WTC11 (cell line): Measurements from ENCODE around the gene HECTD4. TPM values are rescaled to one million over a fixed set of nuclear protein-coding genes. Genes with fewer than 3 reads are reported as not detected.

Experiments used
- ATAC-seq: fragments of 200-7000 bp; cut with Tn5 transposase; 2 replicates; pipeline ENCODE4 v1.10.0; 2021; ENCODE audit warnings: mild to moderate bottlenecking, moderate library complexity
- CTCF ChIA-PET: fragments of 300-600 bp; sonication (Branson Sonifier 250); formaldehyde crosslinking; loops from one replicate; lab custom pipeline; 2021; ENCODE audit warnings: antibody characterized with exemption; lab: Charles Lee
- POLR2A ChIA-PET: fragments of 350-600 bp; sonication (Branson Sonifier 250); formaldehyde crosslinking; loops from one replicate; lab custom pipeline; 2021; ENCODE audit warnings: antibody characterized with exemption; lab: Charles Lee
- DNase-seq: peaks from one replicate; pipeline ENCODE4 v3.0.0; 2021; ENCODE audit warnings: low spot score
- H3K27ac Mint-ChIP-seq: 2 replicates; pipeline ENCODE4 v1.8.0; 2021; ENCODE audit warnings: mixed read lengths
- H3K27me3 Mint-ChIP-seq: 2 replicates; pipeline ENCODE4 v1.8.0; 2021; ENCODE audit warnings: low read depth, mild to moderate bottlenecking, moderate library complexity, mixed read lengths
- H3K36me3 Mint-ChIP-seq: 2 replicates; pipeline ENCODE4 v1.8.0; 2021; ENCODE audit warnings: mixed read lengths
- H3K4me1 Mint-ChIP-seq: 2 replicates; pipeline ENCODE4 v1.8.0; 2022; ENCODE audit warnings: mixed read lengths
- H3K4me3 Mint-ChIP-seq: 2 replicates; pipeline ENCODE4 v1.8.0; 2021; ENCODE audit warnings: mild to moderate bottlenecking, moderate library complexity, mixed read lengths
- H3K9me3 Mint-ChIP-seq: 2 replicates; pipeline ENCODE4 v1.8.0; 2021; ENCODE audit warnings: mixed read lengths
- ARID4B ChIP-seq: sonication (generic); formaldehyde crosslinking; IDR thresholded peaks from 2 replicates; pipeline ENCODE4 v1.8.0; 2023; ENCODE audit warnings: missing genetic modification reagents, mild to moderate bottlenecking, borderline replicate concordance
- ATF6 ChIP-seq: sonication (generic); formaldehyde crosslinking; IDR thresholded peaks from 2 replicates; pipeline ENCODE4 v1.8.1; 2023; ENCODE audit warnings: mild to moderate bottlenecking, missing genetic modification reagents
- CREM ChIP-seq: sonication (generic); formaldehyde crosslinking; IDR thresholded peaks from 2 replicates; pipeline ENCODE4 v1.8.1; 2022; ENCODE audit warnings: mild to moderate bottlenecking, missing genetic modification reagents, moderate library complexity
- ESRRA ChIP-seq: sonication (generic); formaldehyde crosslinking; IDR thresholded peaks from 2 replicates; pipeline ENCODE4 v1.8.1; 2022; ENCODE audit warnings: mild to moderate bottlenecking, missing genetic modification reagents, borderline replicate concordance
- ETV6 ChIP-seq: sonication (generic); formaldehyde crosslinking; IDR thresholded peaks from 2 replicates; pipeline ENCODE4 v1.8.1; 2022; ENCODE audit warnings: mild to moderate bottlenecking, missing genetic modification reagents
- JAZF1 ChIP-seq: fragments of 250-450 bp; sonication (Bioruptor Pico); IDR thresholded peaks from 2 replicates; pipeline ENCODE4 v1.9.0; 2021; ENCODE audit warnings: moderate library complexity, mild to moderate bottlenecking, inconsistent platforms
- KAT7 ChIP-seq: sonication (generic); formaldehyde crosslinking; IDR thresholded peaks from 2 replicates; pipeline ENCODE4 v1.8.1; 2023; ENCODE audit warnings: missing genetic modification reagents, mild to moderate bottlenecking, borderline replicate concordance
- NR1H2 ChIP-seq: sonication (generic); formaldehyde crosslinking; IDR thresholded peaks from 2 replicates; pipeline ENCODE4 v1.9.0; 2021; ENCODE audit warnings: mild to moderate bottlenecking, moderate library complexity, missing genetic modification reagents
- TP53 ChIP-seq: sonication (generic); formaldehyde crosslinking; IDR thresholded peaks from 2 replicates; pipeline ENCODE4 v1.8.1; 2023; ENCODE audit warnings: mild to moderate bottlenecking, missing genetic modification reagents
- ZBTB21 ChIP-seq: sonication (generic); formaldehyde crosslinking; IDR thresholded peaks from 2 replicates; pipeline ENCODE4 v1.8.1; 2023; ENCODE audit warnings: mild to moderate bottlenecking, missing genetic modification reagents, borderline replicate concordance
- ZNF219 ChIP-seq: sonication (generic); formaldehyde crosslinking; IDR thresholded peaks from 2 replicates; pipeline ENCODE4 v1.8.0; 2023; ENCODE audit warnings: missing genetic modification reagents, mild to moderate bottlenecking, borderline replicate concordance
- total RNA-seq: library from RNA; stranded (reverse); gene quantifications from 3 replicates; pipeline ENCODE4 v1.2.3, GENCODE V29; 2021
- TF ChIP-seq, protein P1 (sequence below): sonication (generic); formaldehyde crosslinking; IDR thresholded peaks from 2 replicates; pipeline ENCODE4 v1.8.0; 2022; ENCODE audit warnings: mild to moderate bottlenecking, missing genetic modification reagents
- TF ChIP-seq, protein P2 (sequence below): sonication (generic); formaldehyde crosslinking; IDR thresholded peaks from 2 replicates; pipeline ENCODE4 v1.8.0; 2022; ENCODE audit warnings: missing genetic modification reagents
- TF ChIP-seq, protein P3 (sequence below): sonication (generic); formaldehyde crosslinking; IDR thresholded peaks from 2 replicates; pipeline ENCODE4 v1.8.1; 2023; ENCODE audit warnings: mild to moderate bottlenecking, missing genetic modification reagents, moderate library complexity
- TF ChIP-seq, protein P4 (sequence below): fragments of 250-450 bp; sonication (Bioruptor Pico); IDR thresholded peaks from 2 replicates; pipeline ENCODE4 v1.9.0; 2021; ENCODE audit warnings: mild to moderate bottlenecking
- TF ChIP-seq, protein P5 (sequence below): sonication (generic); formaldehyde crosslinking; IDR thresholded peaks from 2 replicates; pipeline ENCODE4 v1.8.0; 2023; ENCODE audit warnings: mild to moderate bottlenecking, missing genetic modification reagents

HECTD4 gene
- total RNA-seq, 1 experiment from 2014 or later = 31.7 TPM

GRCh38 chr12:112179341-112179740 is 202.9 kb downstream of the HECTD4 start:
- H3K27ac Mint-ChIP-seq = no peak overlapping the region
- POLR2A ChIA-PET = no interaction called here
- CTCF ChIA-PET = interaction anchor here (0.5 to 1.0 kb wide), 2 partner anchors 19 to 119 kb away, joined by 3 to 5 read pairs; no protein-coding TSS in a partner anchor

More at GRCh38 chr12:112179341-112179740, 202.9 kb downstream of the HECTD4 start:
- ATAC-seq = no peak
- Mint-ChIP-seq H3K27me3 (no peaks in the 10 kb centered on the region), H3K36me3 (peaks cover 28% of the 10 kb centered on the region), H3K4me3 (no peak overlapping the region), H3K9me3 (no peaks in the 10 kb centered on the region), H3K4me1 (peaks cover 17% of the 10 kb centered on the region)
- TF ChIP-seq JAZF1 (CRISPR knock-in tag) = no peak
- no peak for TF ChIP-seq ZNF219 (CRISPR knock-in tag)
- TF ChIP-seq CREM = no peak
- no peak for TF ChIP-seq ESRRA (CRISPR knock-in tag)
- TF ChIP-seq, protein P1, sequence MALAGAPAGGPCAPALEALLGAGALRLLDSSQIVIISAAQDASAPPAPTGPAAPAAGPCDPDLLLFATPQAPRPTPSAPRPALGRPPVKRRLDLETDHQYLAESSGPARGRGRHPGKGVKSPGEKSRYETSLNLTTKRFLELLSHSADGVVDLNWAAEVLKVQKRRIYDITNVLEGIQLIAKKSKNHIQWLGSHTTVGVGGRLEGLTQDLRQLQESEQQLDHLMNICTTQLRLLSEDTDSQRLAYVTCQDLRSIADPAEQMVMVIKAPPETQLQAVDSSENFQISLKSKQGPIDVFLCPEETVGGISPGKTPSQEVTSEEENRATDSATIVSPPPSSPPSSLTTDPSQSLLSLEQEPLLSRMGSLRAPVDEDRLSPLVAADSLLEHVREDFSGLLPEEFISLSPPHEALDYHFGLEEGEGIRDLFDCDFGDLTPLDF (CRISPR knock-in tag) = no peak
- no peak for TF ChIP-seq KAT7 (CRISPR knock-in tag)
- TF ChIP-seq, protein P2, sequence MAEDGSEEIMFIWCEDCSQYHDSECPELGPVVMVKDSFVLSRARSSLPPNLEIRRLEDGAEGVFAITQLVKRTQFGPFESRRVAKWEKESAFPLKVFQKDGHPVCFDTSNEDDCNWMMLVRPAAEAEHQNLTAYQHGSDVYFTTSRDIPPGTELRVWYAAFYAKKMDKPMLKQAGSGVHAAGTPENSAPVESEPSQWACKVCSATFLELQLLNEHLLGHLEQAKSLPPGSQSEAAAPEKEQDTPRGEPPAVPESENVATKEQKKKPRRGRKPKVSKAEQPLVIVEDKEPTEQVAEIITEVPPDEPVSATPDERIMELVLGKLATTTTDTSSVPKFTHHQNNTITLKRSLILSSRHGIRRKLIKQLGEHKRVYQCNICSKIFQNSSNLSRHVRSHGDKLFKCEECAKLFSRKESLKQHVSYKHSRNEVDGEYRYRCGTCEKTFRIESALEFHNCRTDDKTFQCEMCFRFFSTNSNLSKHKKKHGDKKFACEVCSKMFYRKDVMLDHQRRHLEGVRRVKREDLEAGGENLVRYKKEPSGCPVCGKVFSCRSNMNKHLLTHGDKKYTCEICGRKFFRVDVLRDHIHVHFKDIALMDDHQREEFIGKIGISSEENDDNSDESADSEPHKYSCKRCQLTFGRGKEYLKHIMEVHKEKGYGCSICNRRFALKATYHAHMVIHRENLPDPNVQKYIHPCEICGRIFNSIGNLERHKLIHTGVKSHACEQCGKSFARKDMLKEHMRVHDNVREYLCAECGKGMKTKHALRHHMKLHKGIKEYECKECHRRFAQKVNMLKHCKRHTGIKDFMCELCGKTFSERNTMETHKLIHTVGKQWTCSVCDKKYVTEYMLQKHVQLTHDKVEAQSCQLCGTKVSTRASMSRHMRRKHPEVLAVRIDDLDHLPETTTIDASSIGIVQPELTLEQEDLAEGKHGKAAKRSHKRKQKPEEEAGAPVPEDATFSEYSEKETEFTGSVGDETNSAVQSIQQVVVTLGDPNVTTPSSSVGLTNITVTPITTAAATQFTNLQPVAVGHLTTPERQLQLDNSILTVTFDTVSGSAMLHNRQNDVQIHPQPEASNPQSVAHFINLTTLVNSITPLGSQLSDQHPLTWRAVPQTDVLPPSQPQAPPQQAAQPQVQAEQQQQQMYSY (CRISPR knock-in tag) = no peak
- TF ChIP-seq, protein P3, sequence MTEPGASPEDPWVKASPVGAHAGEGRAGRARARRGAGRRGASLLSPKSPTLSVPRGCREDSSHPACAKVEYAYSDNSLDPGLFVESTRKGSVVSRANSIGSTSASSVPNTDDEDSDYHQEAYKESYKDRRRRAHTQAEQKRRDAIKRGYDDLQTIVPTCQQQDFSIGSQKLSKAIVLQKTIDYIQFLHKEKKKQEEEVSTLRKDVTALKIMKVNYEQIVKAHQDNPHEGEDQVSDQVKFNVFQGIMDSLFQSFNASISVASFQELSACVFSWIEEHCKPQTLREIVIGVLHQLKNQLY = no peak
- TF ChIP-seq, protein P4, sequence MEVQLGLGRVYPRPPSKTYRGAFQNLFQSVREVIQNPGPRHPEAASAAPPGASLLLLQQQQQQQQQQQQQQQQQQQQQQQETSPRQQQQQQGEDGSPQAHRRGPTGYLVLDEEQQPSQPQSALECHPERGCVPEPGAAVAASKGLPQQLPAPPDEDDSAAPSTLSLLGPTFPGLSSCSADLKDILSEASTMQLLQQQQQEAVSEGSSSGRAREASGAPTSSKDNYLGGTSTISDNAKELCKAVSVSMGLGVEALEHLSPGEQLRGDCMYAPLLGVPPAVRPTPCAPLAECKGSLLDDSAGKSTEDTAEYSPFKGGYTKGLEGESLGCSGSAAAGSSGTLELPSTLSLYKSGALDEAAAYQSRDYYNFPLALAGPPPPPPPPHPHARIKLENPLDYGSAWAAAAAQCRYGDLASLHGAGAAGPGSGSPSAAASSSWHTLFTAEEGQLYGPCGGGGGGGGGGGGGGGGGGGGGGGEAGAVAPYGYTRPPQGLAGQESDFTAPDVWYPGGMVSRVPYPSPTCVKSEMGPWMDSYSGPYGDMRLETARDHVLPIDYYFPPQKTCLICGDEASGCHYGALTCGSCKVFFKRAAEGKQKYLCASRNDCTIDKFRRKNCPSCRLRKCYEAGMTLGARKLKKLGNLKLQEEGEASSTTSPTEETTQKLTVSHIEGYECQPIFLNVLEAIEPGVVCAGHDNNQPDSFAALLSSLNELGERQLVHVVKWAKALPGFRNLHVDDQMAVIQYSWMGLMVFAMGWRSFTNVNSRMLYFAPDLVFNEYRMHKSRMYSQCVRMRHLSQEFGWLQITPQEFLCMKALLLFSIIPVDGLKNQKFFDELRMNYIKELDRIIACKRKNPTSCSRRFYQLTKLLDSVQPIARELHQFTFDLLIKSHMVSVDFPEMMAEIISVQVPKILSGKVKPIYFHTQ (CRISPR knock-in tag) = no peak
- no peak for TF ChIP-seq ARID4B
- TF ChIP-seq, protein P5, sequence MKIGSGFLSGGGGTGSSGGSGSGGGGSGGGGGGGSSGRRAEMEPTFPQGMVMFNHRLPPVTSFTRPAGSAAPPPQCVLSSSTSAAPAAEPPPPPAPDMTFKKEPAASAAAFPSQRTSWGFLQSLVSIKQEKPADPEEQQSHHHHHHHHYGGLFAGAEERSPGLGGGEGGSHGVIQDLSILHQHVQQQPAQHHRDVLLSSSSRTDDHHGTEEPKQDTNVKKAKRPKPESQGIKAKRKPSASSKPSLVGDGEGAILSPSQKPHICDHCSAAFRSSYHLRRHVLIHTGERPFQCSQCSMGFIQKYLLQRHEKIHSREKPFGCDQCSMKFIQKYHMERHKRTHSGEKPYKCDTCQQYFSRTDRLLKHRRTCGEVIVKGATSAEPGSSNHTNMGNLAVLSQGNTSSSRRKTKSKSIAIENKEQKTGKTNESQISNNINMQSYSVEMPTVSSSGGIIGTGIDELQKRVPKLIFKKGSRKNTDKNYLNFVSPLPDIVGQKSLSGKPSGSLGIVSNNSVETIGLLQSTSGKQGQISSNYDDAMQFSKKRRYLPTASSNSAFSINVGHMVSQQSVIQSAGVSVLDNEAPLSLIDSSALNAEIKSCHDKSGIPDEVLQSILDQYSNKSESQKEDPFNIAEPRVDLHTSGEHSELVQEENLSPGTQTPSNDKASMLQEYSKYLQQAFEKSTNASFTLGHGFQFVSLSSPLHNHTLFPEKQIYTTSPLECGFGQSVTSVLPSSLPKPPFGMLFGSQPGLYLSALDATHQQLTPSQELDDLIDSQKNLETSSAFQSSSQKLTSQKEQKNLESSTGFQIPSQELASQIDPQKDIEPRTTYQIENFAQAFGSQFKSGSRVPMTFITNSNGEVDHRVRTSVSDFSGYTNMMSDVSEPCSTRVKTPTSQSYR (CRISPR knock-in tag) = no peak
- no peak for TF ChIP-seq NR1H2 (CRISPR knock-in tag)
- no peak for TF ChIP-seq ETV6 (CRISPR knock-in tag)
- no peak for TF ChIP-seq ZBTB21 (CRISPR knock-in tag)
- TF ChIP-seq TP53 (CRISPR knock-in tag) = no peak
- TF ChIP-seq ATF6 (CRISPR knock-in tag) = no peak
- DNase-seq = no peak
